Neural cell (in vitro differentiated cells): ENCODE measurements around the gene CEP170B. TPM values are rescaled to one million over a fixed set of nuclear protein-coding genes. Genes with fewer than 3 reads are reported as not detected.
A peak's percentile ranks its signal among the peaks of the same experiment; 100 is the strongest.

Source experiments
- H2AFZ ChIP-seq: fragments of 200-600, 300-800 bp; sonication (generic), shearing (Covaris generic); 2 replicates; pipeline ENCODE4 v1.6.0; 2014; ENCODE audit warnings: low read depth, mild to moderate bottlenecking, antibody characterized with exemption, low read length, moderate library complexity
- H3F3A ChIP-seq: fragments of 200-600 bp; shearing (Covaris generic); 2 replicates; pipeline ENCODE4 v1.6.1; 2016; ENCODE audit warnings: mild to moderate bottlenecking, moderate library complexity, mixed read lengths, antibody characterized with exemption, low read length; ENCODE audit not compliant: insufficient read depth, poor library complexity, severe bottlenecking
- H3K27ac ChIP-seq: fragments of 200-600, 300-800 bp; sonication (generic), shearing (Covaris generic); 2 replicates; pipeline ENCODE4 v1.5.1; 2014; ENCODE audit warnings: mild to moderate bottlenecking, low read length, moderate library complexity
- H3K27me3 ChIP-seq: fragments of 300-800, 200-600 bp; sonication (generic), shearing (Covaris generic); 2 replicates; pipeline ENCODE4 v1.6.0; 2014; ENCODE audit warnings: mild to moderate bottlenecking, low read depth, low read length, moderate library complexity; ENCODE audit not compliant: insufficient read depth
- H3K36me3 ChIP-seq: fragments of 300-800, 200-600 bp; sonication (generic), shearing (Covaris generic); 2 replicates; pipeline ENCODE4 v1.5.1; 2014; ENCODE audit warnings: mild to moderate bottlenecking, antibody characterized with exemption, low read length, moderate library complexity; ENCODE audit not compliant: insufficient read depth
- H3K4me2 ChIP-seq: fragments of 300-800, 200-600 bp; sonication (generic), shearing (Covaris generic); 2 replicates; pipeline ENCODE4 v1.6.0; 2014; ENCODE audit warnings: mild to moderate bottlenecking, low read length
- H3K4me3 ChIP-seq: fragments of 300-800, 200-600 bp; sonication (generic), shearing (Covaris generic); 2 replicates; pipeline ENCODE4 v1.5.1; 2014; ENCODE audit warnings: mild to moderate bottlenecking, low read length, moderate library complexity
- H3K79me2 ChIP-seq: fragments of 200-600 bp; shearing (Covaris generic); replicated peaks from 2 replicates; pipeline ENCODE4 v1.6.0; 2014; ENCODE audit warnings: mild to moderate bottlenecking, low read length, moderate library complexity; ENCODE audit not compliant: insufficient read depth
- H3K9ac ChIP-seq: fragments of 300-800, 200-600 bp; sonication (generic), shearing (Covaris generic); 2 replicates; pipeline ENCODE4 v1.6.1; 2016; ENCODE audit warnings: mild to moderate bottlenecking, low read length, mixed read lengths
- H3K9me2 ChIP-seq: fragments of 200-600 bp; shearing (Covaris generic); 2 replicates; pipeline ENCODE4 v1.6.1; 2016; ENCODE audit warnings: mild to moderate bottlenecking, low read length, mixed read lengths; ENCODE audit not compliant: insufficient read depth
- H3K9me3 ChIP-seq: fragments of 200-600, 300-800 bp; sonication (generic), shearing (Covaris generic); 2 replicates; pipeline ENCODE4 v1.6.1; 2016; ENCODE audit warnings: mild to moderate bottlenecking, mixed run types, low read length, moderate library complexity, mixed read lengths
- H4K20me1 ChIP-seq: fragments of 200-600 bp; shearing (Covaris generic); 2 replicates; pipeline ENCODE4 v1.6.1; 2016; ENCODE audit warnings: mild to moderate bottlenecking, mixed run types; ENCODE audit not compliant: insufficient read depth
- CTCF ChIP-seq: fragments of 450-650 bp; IDR thresholded peaks from 2 replicates; pipeline ENCODE4 v1.5.1; 2014; ENCODE audit warnings: antibody characterized with exemption, mild to moderate bottlenecking, moderate library complexity; ENCODE audit not compliant: poor library complexity, severe bottlenecking
- EZH2 ChIP-seq: fragments of 200-600, 300-800 bp; shearing (Covaris generic), sonication (generic); IDR thresholded peaks from 2 replicates; pipeline ENCODE4 v1.6.1; 2014; ENCODE audit warnings: antibody characterized with exemption, low read length, borderline replicate concordance, mild to moderate bottlenecking; ENCODE audit not compliant: insufficient read depth, poor library complexity, severe bottlenecking
- MXI1 ChIP-seq: fragments of 450-650 bp; conservative IDR thresholded peaks from 2 replicates; pipeline ENCODE4 v1.6.1; 2014; ENCODE audit warnings: antibody characterized with exemption, mild to moderate bottlenecking; ENCODE audit not compliant: poor library complexity, severe bottlenecking
- POLR2AphosphoS5 ChIP-seq: IDR thresholded peaks from 2 replicates; pipeline ENCODE4 v1.6.1; 2012
- RAD21 ChIP-seq: fragments of 450-650 bp; conservative IDR thresholded peaks from 2 replicates; pipeline ENCODE4 v1.6.1; 2014; ENCODE audit warnings: antibody characterized with exemption, mild to moderate bottlenecking, moderate library complexity
- REST ChIP-seq: IDR thresholded peaks from 2 replicates; pipeline ENCODE4 v1.6.1; 2012; ENCODE audit warnings: borderline replicate concordance
- SMC3 ChIP-seq: fragments of 450-650 bp; conservative IDR thresholded peaks from 2 replicates; pipeline ENCODE4 v1.6.1; 2014; ENCODE audit warnings: antibody characterized with exemption, mild to moderate bottlenecking, moderate library complexity; ENCODE audit not compliant: poor library complexity
- TAF1 ChIP-seq: IDR thresholded peaks from 2 replicates; pipeline ENCODE4 v1.6.1; 2012; ENCODE audit warnings: low read depth
- polyA plus RNA-seq: library from polyadenylated mRNA; depleted of rRNA; stranded (reverse); fragments of >200 nt; gene quantifications from 2 replicates; pipeline ENCODE4 v1.2.3, GENCODE V29; 2014

CEP170B gene
- polyA plus RNA-seq, 1 donor from 2014 or later, result 11.6 TPM

GRCh38 chr14:104822821-104823615 lies 42.0 kb upstream of the CEP170B start:
- H3K79me2 ChIP-seq, result no peaks in the 10 kb centered on the region
- TF ChIP-seq MXI1, result no peak
- no peak for TF ChIP-seq CTCF
- no peak for TF ChIP-seq RAD21
- H2AFZ ChIP-seq, result no peak overlapping the region
- no peaks in the 10 kb centered on the region for H3F3A ChIP-seq
- H3K36me3 ChIP-seq, result no peaks in the 10 kb centered on the region
- H4K20me1 ChIP-seq, result no peaks in the 10 kb centered on the region
- no peak overlapping the region for H3K27ac ChIP-seq
- no peak overlapping the region for H3K9ac ChIP-seq
- H3K4me2 ChIP-seq, result no peak overlapping the region
- no peak overlapping the region for H3K4me3 ChIP-seq
- H3K27me3 ChIP-seq, result peaks cover 23% of the 10 kb centered on the region
- H3K9me3 ChIP-seq, result no peaks in the 10 kb centered on the region
- H3K9me2 ChIP-seq, result no peaks in the 10 kb centered on the region

DNA sequence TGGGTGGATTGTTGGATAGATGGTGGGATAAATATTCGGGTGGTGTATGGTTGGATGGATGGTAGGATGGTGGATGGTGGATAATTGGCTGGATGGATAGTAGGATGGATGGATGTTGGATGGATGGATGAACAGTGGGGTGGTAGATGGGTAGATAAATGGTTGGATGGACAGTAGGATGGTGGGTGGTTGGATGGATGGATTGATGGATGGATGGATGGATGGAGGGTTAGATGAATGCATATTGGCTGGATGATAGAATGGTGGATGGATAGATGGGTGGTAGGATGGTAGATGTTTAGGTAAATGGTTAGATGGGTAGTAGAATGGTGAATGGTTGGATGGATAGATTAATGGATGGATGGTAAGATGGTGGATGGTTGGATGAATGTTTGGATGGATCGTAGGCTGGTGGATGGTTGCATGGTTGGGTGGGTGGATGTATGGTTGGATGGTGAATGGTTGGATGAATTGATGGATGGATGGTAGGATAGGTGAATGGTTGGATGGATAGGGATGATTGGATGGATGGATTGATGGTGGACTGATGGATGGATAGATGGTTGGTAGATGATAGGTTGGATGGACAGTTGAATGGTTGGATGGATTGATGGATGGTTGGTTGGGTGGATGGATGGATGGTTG lies 40.6 kb upstream of the CEP170B start:
- H2AFZ ChIP-seq, result no peak overlapping the region
- H3K4me2 ChIP-seq, result no peak overlapping the region
- H3K4me3 ChIP-seq, result no peak overlapping the region
- no peaks in the 10 kb centered on the region for H3K36me3 ChIP-seq
- no peaks in the 10 kb centered on the region for H3F3A ChIP-seq
- H3K27ac ChIP-seq, result no peak overlapping the region
- H4K20me1 ChIP-seq, result no peaks in the 10 kb centered on the region
- H3K9ac ChIP-seq, result no peak overlapping the region
- no peaks in the 10 kb centered on the region for H3K79me2 ChIP-seq
- H3K27me3 ChIP-seq, result peaks cover 23% of the 10 kb centered on the region
- no peaks in the 10 kb centered on the region for H3K9me2 ChIP-seq
- no peak for TF ChIP-seq EZH2
- TF ChIP-seq POLR2AphosphoS5, result no peak
- TF ChIP-seq SMC3, result no peak
- H3K9me3 ChIP-seq, result no peaks in the 10 kb centered on the region

GRCh38 chr14:104826189-104826860 lies 38.7 kb upstream of the CEP170B start:
- Histone ChIP-seq H3K4me3 (peak overlapping the region; percentile 58), H4K20me1 (no peaks in the 10 kb centered on the region), H3F3A (no peaks in the 10 kb centered on the region), H3K27me3 (peaks cover 23% of the 10 kb centered on the region), H3K9me3 (no peaks in the 10 kb centered on the region), H3K4me2 (no peak overlapping the region), H3K36me3 (no peaks in the 10 kb centered on the region), H2AFZ (no peak overlapping the region), H3K9ac (no peak overlapping the region), H3K9me2 (no peaks in the 10 kb centered on the region), H3K27ac (no peak overlapping the region), H3K79me2 (no peaks in the 10 kb centered on the region)
- TF ChIP-seq TAF1 (no peak), CTCF (peak; percentile 58), REST (no peak), RAD21 (no peak), SMC3 (peak; percentile 43), MXI1 (no peak)
